ENCODE results near the gene FGF7.

FGF7 gene

DNA sequence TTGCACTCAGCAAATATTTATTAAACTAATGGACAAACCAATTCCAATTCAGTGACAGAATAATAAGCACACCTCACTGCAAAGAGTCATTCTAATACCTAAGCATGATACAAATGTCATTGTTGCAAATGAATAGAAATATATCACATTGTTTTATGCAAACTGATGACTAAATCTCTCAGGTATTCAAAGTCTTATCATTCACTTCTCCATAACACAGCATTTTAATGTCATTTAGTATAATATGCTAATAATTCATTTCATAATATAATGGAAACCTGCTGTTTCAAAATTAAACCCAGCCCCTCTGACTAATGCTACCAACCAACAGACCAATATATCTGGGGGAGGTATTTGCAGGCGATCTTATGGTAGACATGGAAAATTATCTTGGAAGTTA lies 71.8 kb downstream of the FGF7 start:
- TF ChIP-seq POLR2AphosphoS5 (IDR thresholded peaks at IDR 0.05; ENCODE audit: low read depth, low read length) (no peak), SIN3A (IDR thresholded peaks at IDR 0.05; ENCODE audit: borderline replicate concordance, insufficient read depth, low read length) (no peak), FOXP2 (optimal IDR thresholded peaks at IDR 0.05; ENCODE audit: borderline replicate concordance, extremely low read depth, extremely low read length, insufficient read depth) (no peak), TAF1 (IDR thresholded peaks at IDR 0.05; ENCODE audit: borderline replicate concordance, insufficient read depth, low read length) (no peak)
- TF ChIP-seq, protein P1, sequence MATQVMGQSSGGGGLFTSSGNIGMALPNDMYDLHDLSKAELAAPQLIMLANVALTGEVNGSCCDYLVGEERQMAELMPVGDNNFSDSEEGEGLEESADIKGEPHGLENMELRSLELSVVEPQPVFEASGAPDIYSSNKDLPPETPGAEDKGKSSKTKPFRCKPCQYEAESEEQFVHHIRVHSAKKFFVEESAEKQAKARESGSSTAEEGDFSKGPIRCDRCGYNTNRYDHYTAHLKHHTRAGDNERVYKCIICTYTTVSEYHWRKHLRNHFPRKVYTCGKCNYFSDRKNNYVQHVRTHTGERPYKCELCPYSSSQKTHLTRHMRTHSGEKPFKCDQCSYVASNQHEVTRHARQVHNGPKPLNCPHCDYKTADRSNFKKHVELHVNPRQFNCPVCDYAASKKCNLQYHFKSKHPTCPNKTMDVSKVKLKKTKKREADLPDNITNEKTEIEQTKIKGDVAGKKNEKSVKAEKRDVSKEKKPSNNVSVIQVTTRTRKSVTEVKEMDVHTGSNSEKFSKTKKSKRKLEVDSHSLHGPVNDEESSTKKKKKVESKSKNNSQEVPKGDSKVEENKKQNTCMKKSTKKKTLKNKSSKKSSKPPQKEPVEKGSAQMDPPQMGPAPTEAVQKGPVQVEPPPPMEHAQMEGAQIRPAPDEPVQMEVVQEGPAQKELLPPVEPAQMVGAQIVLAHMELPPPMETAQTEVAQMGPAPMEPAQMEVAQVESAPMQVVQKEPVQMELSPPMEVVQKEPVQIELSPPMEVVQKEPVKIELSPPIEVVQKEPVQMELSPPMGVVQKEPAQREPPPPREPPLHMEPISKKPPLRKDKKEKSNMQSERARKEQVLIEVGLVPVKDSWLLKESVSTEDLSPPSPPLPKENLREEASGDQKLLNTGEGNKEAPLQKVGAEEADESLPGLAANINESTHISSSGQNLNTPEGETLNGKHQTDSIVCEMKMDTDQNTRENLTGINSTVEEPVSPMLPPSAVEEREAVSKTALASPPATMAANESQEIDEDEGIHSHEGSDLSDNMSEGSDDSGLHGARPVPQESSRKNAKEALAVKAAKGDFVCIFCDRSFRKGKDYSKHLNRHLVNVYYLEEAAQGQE (IDR thresholded peaks at IDR 0.05; ENCODE audit: insufficient read depth in 1 of 2, low read depth in 2 of 2, low read length in 2 of 2): no peak

DNA sequence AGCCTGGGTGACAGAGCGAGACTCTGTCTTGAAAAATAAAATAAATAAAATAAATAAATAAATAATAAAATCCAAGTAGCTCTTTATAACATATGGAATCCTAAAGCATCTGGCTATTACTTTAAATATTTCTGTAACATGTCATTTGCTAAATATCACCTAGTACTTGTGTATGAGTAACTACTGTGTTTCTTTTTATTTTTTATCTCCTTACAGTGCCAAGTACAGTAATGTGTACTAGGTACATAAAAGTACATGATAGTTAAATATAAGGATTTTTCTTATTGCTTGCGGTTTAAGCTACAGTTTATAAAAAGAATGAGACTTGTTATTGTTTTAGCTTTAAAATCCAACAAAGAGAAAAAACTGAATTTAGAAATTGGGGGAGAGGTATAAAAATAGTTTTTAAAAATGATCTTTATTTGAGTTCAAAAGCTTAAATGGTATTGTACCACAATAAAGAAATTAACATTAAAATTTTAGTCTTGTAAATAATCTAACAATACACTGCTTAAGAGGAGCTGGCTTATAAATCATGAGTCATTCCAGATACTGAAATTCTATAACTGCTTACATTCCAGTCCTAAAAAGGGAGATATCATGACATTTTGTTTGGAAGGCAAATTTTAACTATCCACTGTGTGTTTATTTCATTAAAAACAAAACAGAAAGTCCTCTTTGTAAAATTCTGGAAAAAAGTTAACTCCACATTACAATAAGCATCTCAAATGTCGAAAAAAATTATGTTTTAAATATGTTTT lies 73.1 kb downstream of the FGF7 start:
- TF ChIP-seq, protein P1 (IDR thresholded peaks at IDR 0.05; ENCODE audit: insufficient read depth in 1 of 2, low read depth in 2 of 2, low read length in 2 of 2): no peak
- TF ChIP-seq SIN3A (IDR thresholded peaks at IDR 0.05; ENCODE audit: borderline replicate concordance, insufficient read depth, low read length): no peak
- no peak for TF ChIP-seq POLR2AphosphoS5 (IDR thresholded peaks at IDR 0.05; ENCODE audit: low read depth, low read length)
- no peak for TF ChIP-seq FOXP2 (optimal IDR thresholded peaks at IDR 0.05; ENCODE audit: borderline replicate concordance, extremely low read depth, extremely low read length, insufficient read depth)
- TF ChIP-seq TAF1 (IDR thresholded peaks at IDR 0.05; ENCODE audit: borderline replicate concordance, insufficient read depth, low read length): no peak

DNA sequence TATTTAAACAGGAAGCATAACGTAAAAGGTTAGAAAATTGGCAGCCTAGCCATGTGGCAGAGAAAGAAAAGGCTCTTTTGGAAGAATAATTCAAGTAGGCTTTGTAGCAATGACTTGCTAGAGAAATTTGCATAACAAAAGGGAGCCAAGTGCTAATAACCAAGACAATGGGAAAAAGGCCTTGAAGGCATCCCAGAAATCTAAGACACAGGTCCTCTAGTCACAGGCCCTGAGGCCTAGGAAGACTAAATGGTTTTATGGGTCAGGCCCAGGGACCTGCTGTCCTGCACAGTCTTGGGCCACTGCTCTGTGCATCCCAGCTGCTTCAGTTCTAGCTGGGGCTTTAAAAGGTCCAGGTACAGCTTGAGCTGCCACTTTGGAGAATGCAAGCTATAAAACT lies 78.5 kb downstream of the FGF7 start:
- TF ChIP-seq SIN3A (IDR thresholded peaks at IDR 0.05; ENCODE audit: borderline replicate concordance, insufficient read depth, low read length) (no peak), FOXP2 (optimal IDR thresholded peaks at IDR 0.05; ENCODE audit: borderline replicate concordance, extremely low read depth, extremely low read length, insufficient read depth) (no peak), POLR2AphosphoS5 (IDR thresholded peaks at IDR 0.05; ENCODE audit: low read depth, low read length) (no peak), TAF1 (IDR thresholded peaks at IDR 0.05; ENCODE audit: borderline replicate concordance, insufficient read depth, low read length) (no peak)
- TF ChIP-seq, protein P1 (IDR thresholded peaks at IDR 0.05; ENCODE audit: insufficient read depth in 1 of 2, low read depth in 2 of 2, low read length in 2 of 2): no peak

DNA sequence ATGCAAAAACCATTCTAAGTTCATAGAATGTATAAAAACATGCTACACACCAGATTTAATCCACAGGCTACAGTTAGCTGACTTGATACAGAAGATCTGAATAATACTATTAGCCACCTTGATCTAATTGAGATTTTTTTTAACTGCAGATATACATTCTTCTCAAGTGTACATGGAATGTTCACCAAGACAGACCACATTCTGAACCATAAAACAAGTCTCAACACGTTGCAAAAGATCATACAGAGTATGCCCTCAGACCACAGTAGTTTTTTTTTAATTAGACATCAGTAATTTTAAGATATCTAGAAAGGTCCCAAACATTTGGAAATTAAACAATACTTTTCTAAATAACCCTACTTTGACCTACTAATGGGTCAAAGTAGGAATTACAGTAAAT lies 83.3 kb downstream of the FGF7 start:
- no peak for TF ChIP-seq TAF1 (IDR thresholded peaks at IDR 0.05; ENCODE audit: borderline replicate concordance, insufficient read depth, low read length)
- no peak for TF ChIP-seq POLR2AphosphoS5 (IDR thresholded peaks at IDR 0.05; ENCODE audit: low read depth, low read length)
- TF ChIP-seq, protein P1 (IDR thresholded peaks at IDR 0.05; ENCODE audit: insufficient read depth in 1 of 2, low read depth in 2 of 2, low read length in 2 of 2): no peak
- no peak for TF ChIP-seq SIN3A (IDR thresholded peaks at IDR 0.05; ENCODE audit: borderline replicate concordance, insufficient read depth, low read length)

Measured in PFSK-1 (cell line).